H1 (cell line): ENCODE data around the gene RSU1. TPM values are rescaled to one million over a fixed set of nuclear protein-coding genes. Genes with fewer than 3 reads are reported as not detected.
A peak's percentile ranks its signal among the peaks of the same experiment; 100 is the strongest.

Experiments
- CTCF ChIA-PET: fragments of 300-600 bp; sonication (Branson Sonifier 250); formaldehyde crosslinking; loops from one replicate; lab custom pipeline; 2021; ENCODE audit not compliant: partially characterized antibody; lab: Charles Lee
- POLR2A ChIA-PET: fragments of 300-600 bp; sonication (Branson Sonifier 250); formaldehyde crosslinking; loops from one replicate; lab custom pipeline; 2021; ENCODE audit warnings: inconsistent platforms; ENCODE audit not compliant: partially characterized antibody; lab: Charles Lee
- DNase-seq, 2 experiments: peaks; one replicate each; pipeline versions ENCODE4 v3.0.0 to v3.0.0-alpha.2; 2010 to 2022; ENCODE audit warnings: low spot score in 2 of 2, low read depth in 1 of 2, mixed read lengths in 1 of 2
- FAIRE-seq: peaks from 2 replicates; lab custom pipeline; 2011; peaks lifted over from hg19 to GRCh38; lab: Jason Lieb, UNC
- H2AFZ ChIP-seq: 2 replicates; pipeline ENCODE4 v1.8.1; 2012; ENCODE audit warnings: low read length, inconsistent platforms
- H2AK5ac ChIP-seq: 2 replicates; pipeline ENCODE4 v1.6.1; 2013; ENCODE audit warnings: low read depth, low read length
- H2BK120ac ChIP-seq: replicated peaks from 2 replicates; pipeline ENCODE3; 2013; ENCODE audit warnings: low read depth, low read length, inconsistent platforms
- H2BK12ac ChIP-seq: 2 replicates; pipeline ENCODE4 v1.6.1; 2013; ENCODE audit warnings: low read depth, low read length
- H2BK15ac ChIP-seq: 2 replicates; pipeline ENCODE4 v1.6.1; 2013; ENCODE audit warnings: low read length
- H2BK20ac ChIP-seq: 2 replicates; pipeline ENCODE4 v1.6.1; 2013; ENCODE audit warnings: low read length
- H2BK5ac ChIP-seq: 2 replicates; pipeline ENCODE4 v1.6.1; 2013; ENCODE audit warnings: low read depth, low read length
- H3K14ac ChIP-seq: 2 replicates; pipeline ENCODE4 v1.6.1; 2013; ENCODE audit warnings: inconsistent platforms; ENCODE audit not compliant: insufficient read length
- H3K18ac ChIP-seq: 2 replicates; pipeline ENCODE4 v1.6.1; 2013; ENCODE audit warnings: low read length; ENCODE audit errors: extremely low read depth
- H3K23ac ChIP-seq: 2 replicates; pipeline ENCODE4 v1.6.1; 2013; ENCODE audit warnings: inconsistent platforms; ENCODE audit not compliant: insufficient read length
- H3K23me2 ChIP-seq: 2 replicates; pipeline ENCODE4 v1.6.1; 2013; ENCODE audit warnings: low read depth, low read length
- H3K27ac ChIP-seq: 2 replicates; pipeline ENCODE4 v1.6.1; 2011; ENCODE audit warnings: low read depth, low read length, inconsistent platforms
- H3K27me3 ChIP-seq, 4 experiments: replicated peaks in 1 of 4; 1 replicate in 1 of 4; 2 replicates in 3 of 4; pipeline versions ENCODE4 v1.6.1 to v1.8.1; 2011 to 2013; ENCODE audit warnings: low read length in 3 of 4, mild to moderate bottlenecking in 3 of 4, inconsistent platforms in 2 of 4, mixed read lengths in 2 of 4, moderate library complexity in 1 of 4; ENCODE audit not compliant: control insufficient read depth in 3 of 4, insufficient read depth in 3 of 4; ENCODE audit errors: extremely low read depth in 1 of 4
- H3K36me3 ChIP-seq, 4 experiments: 2 replicates each; pipeline versions ENCODE4 v1.6.1 to v1.8.1; 2011 to 2013; ENCODE audit warnings: mild to moderate bottlenecking in 4 of 4, low read length in 3 of 4, moderate library complexity in 2 of 4, control low read depth in 1 of 4, inconsistent platforms in 1 of 4; ENCODE audit not compliant: insufficient read depth in 4 of 4, control insufficient read depth in 2 of 4
- H3K4ac ChIP-seq: replicated peaks from 2 replicates; pipeline ENCODE3; 2013; ENCODE audit warnings: low read length, low read depth, mixed read lengths, inconsistent platforms; ENCODE audit not compliant: insufficient read length
- H3K4me1 ChIP-seq, 4 experiments: replicated peaks in 1 of 4; 1 replicate in 1 of 4; 2 replicates in 3 of 4; pipeline versions ENCODE4 v1.6.1 to v1.8.1; 2011 to 2013; ENCODE audit warnings: low read length in 3 of 4, inconsistent platforms in 2 of 4, mixed read lengths in 1 of 4; ENCODE audit not compliant: insufficient read depth in 4 of 4, control insufficient read depth in 3 of 4
- H3K4me2 ChIP-seq, 2 experiments: 2 replicates each; pipeline versions ENCODE4 v1.6.1 to v1.8.1; 2011 to 2013; ENCODE audit warnings: low read depth in 2 of 2, low read length in 2 of 2, control low read depth in 1 of 2, inconsistent platforms in 1 of 2, mild to moderate bottlenecking in 1 of 2; ENCODE audit not compliant: insufficient read depth in 1 of 2
- H3K4me3 ChIP-seq, 4 experiments: fragments of 200-600, 300-600 bp in 1 of 4; sonication (generic), shearing (Covaris generic), sonication (Bioruptor Twin) in 1 of 4; 2 replicates each; pipeline versions ENCODE4 v1.5.1 to v1.8.1; 2011 to 2016; ENCODE audit warnings: low read length in 4 of 4, low read depth in 3 of 4, control low read depth in 2 of 4, inconsistent platforms in 2 of 4, mild to moderate bottlenecking in 2 of 4, mixed read lengths in 1 of 4, moderate library complexity in 1 of 4; ENCODE audit not compliant: insufficient read depth in 2 of 4; ENCODE audit errors: extremely low read depth in 1 of 4
- H3K56ac ChIP-seq: replicated peaks from 2 replicates; pipeline ENCODE3; 2013; ENCODE audit warnings: low read depth, mild to moderate bottlenecking, mixed read lengths, low read length, inconsistent platforms; ENCODE audit not compliant: insufficient read length
- H3K79me1 ChIP-seq: 2 replicates; pipeline ENCODE4 v1.6.1; 2013; ENCODE audit warnings: low read depth, low read length, control low read depth
- H3K79me2 ChIP-seq, 2 experiments: 2 replicates each; pipeline versions ENCODE4 v1.6.1 to v1.8.1; 2012 to 2013; ENCODE audit warnings: low read length in 2 of 2, mild to moderate bottlenecking in 2 of 2, inconsistent platforms in 1 of 2; ENCODE audit not compliant: insufficient read depth in 2 of 2, control insufficient read depth in 1 of 2
- H3K9ac ChIP-seq, 4 experiments: replicated peaks in 1 of 4; 1 replicate in 1 of 4; 2 replicates in 3 of 4; pipeline versions ENCODE4 v1.6.1 to v1.8.1; 2011 to 2013; ENCODE audit warnings: low read depth in 3 of 4, low read length in 3 of 4, control low read depth in 2 of 4, mild to moderate bottlenecking in 2 of 4, moderate library complexity in 2 of 4, inconsistent platforms in 1 of 4; ENCODE audit errors: extremely low read depth in 1 of 4
- H3K9me3 ChIP-seq, 2 experiments: 2 replicates each; pipeline versions ENCODE4 v1.6.1 to v1.8.1; 2012 to 2013; ENCODE audit warnings: mild to moderate bottlenecking in 2 of 2, moderate library complexity in 2 of 2, control low read depth in 1 of 2, inconsistent platforms in 1 of 2, low read depth in 1 of 2, low read length in 1 of 2, mixed read lengths in 1 of 2; ENCODE audit not compliant: insufficient read depth in 2 of 2
- H4K20me1 ChIP-seq, 2 experiments: replicated peaks in 1 of 2; 2 replicates each; pipeline versions ENCODE3 to v1.8.1; 2011 to 2013; ENCODE audit warnings: inconsistent platforms in 2 of 2, low read length in 2 of 2, mild to moderate bottlenecking in 1 of 2; ENCODE audit not compliant: insufficient read depth in 2 of 2, control insufficient read depth in 1 of 2
- H4K5ac ChIP-seq: 2 replicates; pipeline ENCODE4 v1.6.1; 2013; ENCODE audit warnings: low read length, low read depth, mixed read lengths, inconsistent platforms; ENCODE audit not compliant: insufficient read length
- H4K8ac ChIP-seq: 2 replicates; pipeline ENCODE4 v1.8.0; 2013; ENCODE audit warnings: mild to moderate bottlenecking, moderate library complexity, low read length, inconsistent platforms; ENCODE audit not compliant: insufficient read depth; ENCODE audit errors: extremely low read depth
- H4K91ac ChIP-seq: replicated peaks from 2 replicates; pipeline ENCODE3; 2013; ENCODE audit warnings: low read length, mixed read lengths, inconsistent platforms; ENCODE audit not compliant: insufficient read length
- ATF3 ChIP-seq: IDR thresholded peaks from 2 replicates; pipeline ENCODE4 v1.6.1; 2011; ENCODE audit warnings: low read depth, mild to moderate bottlenecking, low read length; ENCODE audit not compliant: insufficient read depth
- BCL11A ChIP-seq, 2 experiments: IDR thresholded peaks; one replicate each; pipeline ENCODE4 v1.6.1; 2011; ENCODE audit warnings: low read depth in 2 of 2, low read length in 2 of 2, mild to moderate bottlenecking in 2 of 2
- BRCA1 ChIP-seq: IDR thresholded peaks from 2 replicates; pipeline ENCODE4 v1.6.1; 2012; ENCODE audit warnings: low read depth, low read length, improper control_type of control experiment
- EGR1 ChIP-seq: IDR thresholded peaks from 2 replicates; pipeline ENCODE4 v1.6.1; 2011; ENCODE audit warnings: low read depth, low read length, borderline replicate concordance
- HDAC6 ChIP-seq: IDR thresholded peaks from one replicate; pipeline ENCODE4 v1.7.1; 2012; ENCODE audit warnings: low read depth, mild to moderate bottlenecking, inconsistent platforms, low read length, moderate library complexity
- JUN ChIP-seq: IDR thresholded peaks from 2 replicates; pipeline ENCODE4 v1.6.1; 2011; ENCODE audit warnings: low read depth, mild to moderate bottlenecking, improper control_type of control experiment, low read length
- JUND ChIP-seq: IDR thresholded peaks from 2 replicates; pipeline ENCODE4 v1.6.1; 2011; ENCODE audit warnings: mild to moderate bottlenecking, improper control_type of control experiment, low read length
- KDM1A ChIP-seq: fragments of 200-600, 300-600 bp; sonication (generic); IDR thresholded peaks from 2 replicates; pipeline ENCODE4 v1.7.1; 2016; ENCODE audit warnings: mild to moderate bottlenecking, low read length, borderline replicate concordance
- KDM5A ChIP-seq: fragments of 200-600 bp; IDR thresholded peaks from 2 replicates; pipeline ENCODE4 v1.7.1; 2012; ENCODE audit warnings: mild to moderate bottlenecking, low read length, inconsistent platforms, mixed read lengths
- NANOG ChIP-seq: IDR thresholded peaks from 2 replicates; pipeline ENCODE4 v1.6.1; 2011; ENCODE audit warnings: low read length, low read depth, mild to moderate bottlenecking, inconsistent platforms; ENCODE audit not compliant: insufficient read depth, poor library complexity, severe bottlenecking
- RFX5 ChIP-seq: IDR thresholded peaks from 2 replicates; pipeline ENCODE4 v1.6.1; 2011; ENCODE audit warnings: low read depth, low read length, improper control_type of control experiment, borderline replicate concordance
- SP1 ChIP-seq: IDR thresholded peaks from 2 replicates; pipeline ENCODE4 v1.6.1; 2011; ENCODE audit warnings: low read depth, low read length
- TBP ChIP-seq: IDR thresholded peaks from 2 replicates; pipeline ENCODE4 v1.6.1; 2011; ENCODE audit warnings: low read depth, low read length, improper control_type of control experiment
- WGBS, 2 experiments: shearing (Covaris generic) in 1 of 2; methylation state at CpG; one replicate each; pipeline versions ENCODE4 v1.1.6 to v1.1.7; 2013 to 2015; ENCODE audit warnings: low lambda C conversion rate in 2 of 2, mixed read lengths in 2 of 2, inconsistent platforms in 1 of 2, low coverage in 1 of 2, missing lambda C conversion rate in 1 of 2; ENCODE audit not compliant: insufficient replicate concordance in 2 of 2, insufficient coverage in 1 of 2, insufficient read length in 1 of 2; ENCODE audit errors: extremely low coverage in 1 of 2, missing lambda C conversion rate in 1 of 2; 5-methylcytosine and 5-hydroxymethylcytosine counted together
- polyA plus RNA-seq, 7 experiments: library from polyadenylated mRNA; depleted of rRNA in 3 of 7; stranded (reverse) in 5 of 7; unstranded in 2 of 7; fragments of >200 nt in 5 of 7; fragments of 200-250 nt in 2 of 7; gene quantifications; 1 replicate in 5 of 7; 2 replicates in 1 of 7; 4 replicates in 1 of 7; pipeline versions ENCODE4 v1.2.1 to v1.2.3, GENCODE V29; 2011 to 2013; ENCODE audit warnings: missing spikeins in 2 of 7, mixed read lengths in 2 of 7
- total RNA-seq: library from RNA; stranded (reverse); fragmentation: NEBNext Ultra II Directional; extraction: Animal tissue kit (Norgen Biotek cat#: 25700); gene quantifications from 2 replicates; pipeline ENCODE4 v1.2.1, GENCODE V29; 2021

RSU1 gene
- total and polyA plus RNA-seq, 2 of the 8 experiments (the other 6 are each of a cell fraction or from before 2014, with no cell fraction given), result 50.0 to 68.2 TPM

- H3K79me2 ChIP-seq, result no peaks in the 10 kb centered on the region
- DNase-seq, result no peak
- H3K18ac ChIP-seq, result no peak overlapping the region
- H4K20me1 ChIP-seq, result peaks cover 0 to 2% of the 10 kb centered on the region in 2 experiments
- no peak overlapping the region for H3K4ac ChIP-seq
- H3K4me3 ChIP-seq, result no peak overlapping the region
- no peak overlapping the region for H3K4me2 ChIP-seq
- H3K14ac ChIP-seq, result peak overlapping the region; percentile 91
- H3K36me3 ChIP-seq, result peaks cover 0 to 4% (median 0%) of the 10 kb centered on the region in 4 experiments; a peak in 2 of 8 replicates
- H2BK12ac ChIP-seq, result no peak overlapping the region
- WGBS, 2 experiments, result 89 to 100% methylated on average over 1 to 11 of the region's 12 CpGs
- ChIA-PET CTCF (interaction anchor here (1.1 to 1.3 kb wide), 2 partner anchors 13 to 21 kb away, joined by 3 read pairs; no protein-coding TSS in a partner anchor), POLR2A (interaction anchor here (0.7 kb wide), 1 partner anchor 146 kb away, joined by 4 read pairs; no protein-coding TSS in a partner anchor)
- H2BK5ac ChIP-seq, result no peak overlapping the region
- no peak overlapping the region for H3K9ac ChIP-seq
- H3K56ac ChIP-seq, result peak overlapping the region; percentile 77
- H2BK120ac ChIP-seq, result no peak overlapping the region
- H3K23me2 ChIP-seq, result peaks cover 4% of the 10 kb centered on the region; the same call in 1 of the 2 replicates
- no peak overlapping the region for H2AFZ ChIP-seq
- peak overlapping the region; percentile 66; the same call in 1 of the 2 replicates for H4K8ac ChIP-seq
- no peak overlapping the region for H3K27ac ChIP-seq
- H2BK15ac ChIP-seq, result no peak overlapping the region
- no peaks in the 10 kb centered on the region for H3K27me3 ChIP-seq
- no peak for FAIRE-seq
- no peak overlapping the region for H2BK20ac ChIP-seq
- H2AK5ac ChIP-seq, result no peak overlapping the region
- H4K5ac ChIP-seq, result no peak overlapping the region
- no peaks in the 10 kb centered on the region for H3K79me1 ChIP-seq
- H3K23ac ChIP-seq, result peak overlapping the region; percentile 87
- no peaks in the 10 kb centered on the region for H3K9me3 ChIP-seq
- no peak overlapping the region for H4K91ac ChIP-seq
- no peaks in the 10 kb centered on the region for H3K4me1 ChIP-seq
- TF ChIP-seq JUN (no peak), HDAC6 (no peak), EGR1 (no peak), NANOG (no peak), JUND (no peak), TBP (no peak), BCL11A (IDR thresholded peaks at IDR 0.05; ENCODE audit: low read depth in 2 of 2, low read length in 2 of 2) (no peak), KDM1A (no peak), ATF3 (no peak), BRCA1 (no peak), KDM5A (no peak), SP1 (no peak), RFX5 (no peak)
Observed at GRCh38 chr10:16756561-16757221, 60.5 kb downstream of the RSU1 start.
